ENCODE measurements around the gene TBL1X.

- TF ChIP-seq POLR2A (IDR thresholded peaks at IDR 0.05) = no peak
- TF ChIP-seq, protein P1, sequence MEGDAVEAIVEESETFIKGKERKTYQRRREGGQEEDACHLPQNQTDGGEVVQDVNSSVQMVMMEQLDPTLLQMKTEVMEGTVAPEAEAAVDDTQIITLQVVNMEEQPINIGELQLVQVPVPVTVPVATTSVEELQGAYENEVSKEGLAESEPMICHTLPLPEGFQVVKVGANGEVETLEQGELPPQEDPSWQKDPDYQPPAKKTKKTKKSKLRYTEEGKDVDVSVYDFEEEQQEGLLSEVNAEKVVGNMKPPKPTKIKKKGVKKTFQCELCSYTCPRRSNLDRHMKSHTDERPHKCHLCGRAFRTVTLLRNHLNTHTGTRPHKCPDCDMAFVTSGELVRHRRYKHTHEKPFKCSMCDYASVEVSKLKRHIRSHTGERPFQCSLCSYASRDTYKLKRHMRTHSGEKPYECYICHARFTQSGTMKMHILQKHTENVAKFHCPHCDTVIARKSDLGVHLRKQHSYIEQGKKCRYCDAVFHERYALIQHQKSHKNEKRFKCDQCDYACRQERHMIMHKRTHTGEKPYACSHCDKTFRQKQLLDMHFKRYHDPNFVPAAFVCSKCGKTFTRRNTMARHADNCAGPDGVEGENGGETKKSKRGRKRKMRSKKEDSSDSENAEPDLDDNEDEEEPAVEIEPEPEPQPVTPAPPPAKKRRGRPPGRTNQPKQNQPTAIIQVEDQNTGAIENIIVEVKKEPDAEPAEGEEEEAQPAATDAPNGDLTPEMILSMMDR (IDR thresholded peaks at IDR 0.05) = no peak
Measured at GRCh38 chrX:9528498-9528897, 63.6 kb downstream of the TBL1X start.
